Calu3 (cell line): ENCODE results near the gene CHRNB1. TPM values are rescaled to one million over a fixed set of nuclear protein-coding genes. Genes with fewer than 3 reads are reported as not detected.

Experiments
- BruUV-seq: library from RNA; stranded (reverse); fragments of 400-500 nt; replicated peaks from 2 replicates; lab custom pipeline; 2021; lab: Mats Ljungman, UMichigan
- CTCF ChIA-PET: fragments of 300-600 bp; sonication (Branson Sonifier 250); formaldehyde crosslinking; loops from one replicate; lab custom pipeline; 2022; ENCODE audit warnings: antibody characterized with exemption; lab: Charles Lee
- DNase-seq: peaks from one replicate; pipeline ENCODE4 v3.0.0; 2022
- H3K27ac Mint-ChIP-seq: one replicate; pipeline ENCODE4 v1.8.0; 2022; ENCODE audit warnings: mixed read lengths; ENCODE audit not compliant: unreplicated experiment
- H3K27me3 Mint-ChIP-seq: one replicate; pipeline ENCODE4 v1.8.0; 2022; ENCODE audit warnings: mixed read lengths; ENCODE audit not compliant: unreplicated experiment
- H3K36me3 Mint-ChIP-seq: one replicate; pipeline ENCODE4 v1.8.0; 2022; ENCODE audit warnings: mild to moderate bottlenecking, moderate library complexity, mixed read lengths; ENCODE audit not compliant: insufficient read depth, unreplicated experiment
- H3K4me1 Mint-ChIP-seq: one replicate; pipeline ENCODE4 v1.8.0; 2022; ENCODE audit warnings: mild to moderate bottlenecking, low read depth, mixed read lengths; ENCODE audit not compliant: unreplicated experiment
- H3K4me3 Mint-ChIP-seq: one replicate; pipeline ENCODE4 v1.8.0; 2022; ENCODE audit warnings: mild to moderate bottlenecking, low read depth, moderate library complexity, mixed read lengths; ENCODE audit not compliant: unreplicated experiment
- H3K9me3 Mint-ChIP-seq: one replicate; pipeline ENCODE4 v1.8.0; 2022; ENCODE audit warnings: low read depth, mixed read lengths; ENCODE audit not compliant: unreplicated experiment
- intact Hi-C: fragments of 100-400 bp; cut with micrococcal nuclease; formaldehyde crosslinking; loops from one replicate; pipeline ENCODE4 v1.10.0; 2022; ENCODE audit not compliant: unreplicated experiment
- total RNA-seq: library from RNA; stranded (reverse); gene quantifications from 2 replicates; pipeline ENCODE4 v1.2.3, GENCODE V29; 2022
- TF ChIP-seq, protein P1 (sequence below): fragments of 200-600 bp; IDR thresholded peaks from one replicate; pipeline ENCODE4 v1.8.0; 2022; ENCODE audit warnings: antibody characterized with exemption; ENCODE audit not compliant: unreplicated experiment

The CHRNB1 gene
- total RNA-seq, 1 experiment from 2014 or later, result 2.4 TPM

DNA sequence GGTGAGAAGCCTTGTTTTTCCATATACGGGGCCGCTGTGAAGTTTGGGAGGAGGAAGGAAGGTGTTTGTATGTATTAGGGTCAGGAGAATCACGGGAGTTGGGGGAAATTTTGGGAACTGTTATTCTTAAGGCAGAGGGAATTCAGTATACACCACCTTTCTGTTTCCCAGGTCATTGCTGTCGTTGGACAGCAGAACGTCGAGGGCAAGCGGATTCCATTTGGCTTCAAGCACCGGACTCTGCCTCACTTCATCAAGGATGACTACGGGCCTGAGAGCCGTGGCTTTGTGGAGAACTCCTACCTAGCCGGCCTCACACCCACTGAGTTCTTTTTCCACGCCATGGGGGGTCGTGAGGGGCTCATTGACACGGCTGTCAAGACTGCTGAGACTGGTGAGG, 56.9 kb downstream of the CHRNB1 start:
- Mint-ChIP-seq H3K4me1 (no peaks in the 10 kb centered on the region), H3K4me3 (no peak overlapping the region), H3K9me3 (no peaks in the 10 kb centered on the region), H3K27ac (no peak overlapping the region), H3K27me3 (no peaks in the 10 kb centered on the region), H3K36me3 (peaks cover 38% of the 10 kb centered on the region)
- no TSS peak for BruUV-seq
- CTCF ChIA-PET, result interaction anchor here (0.5 kb wide), 1 partner anchor 164 kb away, joined by 8 read pairs; no protein-coding TSS in a partner anchor
- intact Hi-C loops, result no loop called here
- DNase-seq, result no peak
- TF ChIP-seq, protein P1, sequence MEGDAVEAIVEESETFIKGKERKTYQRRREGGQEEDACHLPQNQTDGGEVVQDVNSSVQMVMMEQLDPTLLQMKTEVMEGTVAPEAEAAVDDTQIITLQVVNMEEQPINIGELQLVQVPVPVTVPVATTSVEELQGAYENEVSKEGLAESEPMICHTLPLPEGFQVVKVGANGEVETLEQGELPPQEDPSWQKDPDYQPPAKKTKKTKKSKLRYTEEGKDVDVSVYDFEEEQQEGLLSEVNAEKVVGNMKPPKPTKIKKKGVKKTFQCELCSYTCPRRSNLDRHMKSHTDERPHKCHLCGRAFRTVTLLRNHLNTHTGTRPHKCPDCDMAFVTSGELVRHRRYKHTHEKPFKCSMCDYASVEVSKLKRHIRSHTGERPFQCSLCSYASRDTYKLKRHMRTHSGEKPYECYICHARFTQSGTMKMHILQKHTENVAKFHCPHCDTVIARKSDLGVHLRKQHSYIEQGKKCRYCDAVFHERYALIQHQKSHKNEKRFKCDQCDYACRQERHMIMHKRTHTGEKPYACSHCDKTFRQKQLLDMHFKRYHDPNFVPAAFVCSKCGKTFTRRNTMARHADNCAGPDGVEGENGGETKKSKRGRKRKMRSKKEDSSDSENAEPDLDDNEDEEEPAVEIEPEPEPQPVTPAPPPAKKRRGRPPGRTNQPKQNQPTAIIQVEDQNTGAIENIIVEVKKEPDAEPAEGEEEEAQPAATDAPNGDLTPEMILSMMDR, result no peak

DNA sequence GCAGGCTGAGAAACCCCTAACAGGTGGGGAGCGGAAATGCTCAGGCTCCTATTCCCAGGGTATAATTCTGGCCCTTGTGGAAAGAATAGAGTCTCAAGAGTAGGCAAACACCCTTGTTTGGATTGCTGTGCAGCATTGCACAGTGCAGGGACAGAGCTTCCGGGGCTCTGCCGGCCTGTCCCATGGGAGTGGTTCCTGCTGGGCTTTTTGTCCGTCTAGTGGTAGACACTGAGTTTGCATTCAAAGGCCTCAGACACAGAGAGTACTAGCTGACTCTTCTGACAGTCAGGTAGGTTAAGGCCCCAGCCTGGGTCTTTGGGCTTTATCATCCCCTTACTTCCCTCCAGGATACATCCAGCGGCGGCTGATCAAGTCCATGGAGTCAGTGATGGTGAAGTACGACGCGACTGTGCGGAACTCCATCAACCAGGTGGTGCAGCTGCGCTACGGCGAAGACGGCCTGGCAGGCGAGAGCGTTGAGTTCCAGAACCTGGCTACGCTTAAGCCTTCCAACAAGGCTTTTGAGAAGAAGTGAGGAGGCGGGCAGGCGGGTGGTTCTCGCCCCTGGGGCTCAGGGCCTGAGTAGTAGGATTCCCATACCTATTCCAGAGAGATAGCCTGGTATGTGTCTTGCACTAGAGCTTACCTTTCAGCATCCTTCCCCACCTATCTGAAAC, 57.4 kb downstream of the CHRNB1 start:
- BruUV-seq, result no TSS peak
- Mint-ChIP-seq H3K36me3 (peaks cover 35% of the 10 kb centered on the region), H3K4me3 (no peak overlapping the region), H3K27ac (no peak overlapping the region), H3K4me1 (no peaks in the 10 kb centered on the region), H3K9me3 (no peaks in the 10 kb centered on the region), H3K27me3 (no peaks in the 10 kb centered on the region)
- TF ChIP-seq, protein P1, result no peak
- CTCF ChIA-PET, result interaction anchor here (0.5 kb wide), 1 partner anchor 163 kb away, joined by 8 read pairs; no protein-coding TSS in a partner anchor
- intact Hi-C loops, result no loop called here
- DNase-seq, result no peak

DNA sequence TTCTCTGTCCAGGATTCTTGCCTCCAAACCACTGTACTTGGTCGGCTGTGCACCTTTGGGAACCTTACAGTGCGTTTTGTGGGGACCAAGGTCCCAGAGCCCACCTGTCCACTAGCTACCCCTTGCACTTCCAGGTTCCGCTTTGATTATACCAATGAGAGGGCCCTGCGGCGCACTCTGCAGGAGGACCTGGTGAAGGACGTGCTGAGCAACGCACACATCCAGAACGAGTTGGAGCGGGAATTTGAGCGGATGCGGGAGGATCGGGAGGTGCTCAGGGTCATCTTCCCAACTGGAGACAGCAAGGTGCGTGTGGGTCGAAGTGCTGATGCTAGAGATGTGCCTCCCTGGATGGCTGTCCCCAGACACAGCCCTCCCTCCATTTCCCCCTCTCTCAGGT, 58.1 kb downstream of the CHRNB1 start:
- no peak for DNase-seq
- intact Hi-C loops, result no loop called here
- peaks cover 35% of the 10 kb centered on the region for H3K36me3 Mint-ChIP-seq
- CTCF ChIA-PET, result no interaction called here
- H3K4me3 Mint-ChIP-seq, result no peak overlapping the region
- BruUV-seq, result no TSS peak
- TF ChIP-seq, protein P1, result no peak
- no peaks in the 10 kb centered on the region for H3K4me1 Mint-ChIP-seq
- H3K9me3 Mint-ChIP-seq, result no peaks in the 10 kb centered on the region
- H3K27ac Mint-ChIP-seq, result no peak overlapping the region
- no peaks in the 10 kb centered on the region for H3K27me3 Mint-ChIP-seq

DNA sequence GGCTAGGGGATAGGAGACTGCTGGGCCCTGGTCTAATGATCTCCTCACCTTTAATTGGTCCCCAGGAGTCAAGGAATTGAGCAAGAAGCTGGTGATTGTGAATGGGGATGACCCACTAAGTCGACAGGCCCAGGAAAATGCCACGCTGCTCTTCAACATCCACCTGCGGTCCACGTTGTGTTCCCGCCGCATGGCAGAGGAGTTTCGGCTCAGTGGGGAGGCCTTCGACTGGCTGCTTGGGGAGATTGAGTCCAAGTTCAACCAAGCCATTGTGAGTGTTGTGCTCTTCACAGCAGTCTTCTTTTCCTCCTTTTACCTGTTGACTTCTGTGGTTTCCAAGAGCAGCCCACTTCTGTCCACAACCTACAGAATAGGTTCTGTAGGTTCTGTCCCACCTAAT, 58.7 kb downstream of the CHRNB1 start:
- Mint-ChIP-seq H3K36me3 (peaks cover 40% of the 10 kb centered on the region), H3K27me3 (no peaks in the 10 kb centered on the region), H3K27ac (no peak overlapping the region), H3K9me3 (no peaks in the 10 kb centered on the region), H3K4me1 (no peaks in the 10 kb centered on the region), H3K4me3 (no peak overlapping the region)
- no peak for DNase-seq
- CTCF ChIA-PET, result no interaction called here
- intact Hi-C loops, result no loop called here
- BruUV-seq, result no TSS peak
- TF ChIP-seq, protein P1, result no peak

Other genes starting within 250 kb of the CHRNB1 start
- 2.0 and 4.6 TPM in 2 replicates for gene DLG4, start 225.2 kb upstream of the CHRNB1 start, total RNA-seq
- 552 and 615 TPM in 2 replicates for gene ACADVL, start 225.1 kb upstream of the CHRNB1 start, total RNA-seq
- 44.8 and 45.7 TPM in 2 replicates for gene DVL2, start 210.5 kb upstream of the CHRNB1 start, total RNA-seq
- 30.2 and 31.6 TPM in 2 replicates for gene PHF23, start 205.6 kb upstream of the CHRNB1 start, total RNA-seq
- gene GABARAP, start 202.6 kb upstream of the CHRNB1 start, total RNA-seq, result 183 and 188 TPM in 2 replicates
- 85.2 and 85.3 TPM in 2 replicates for gene CTDNEP1, start 193.3 kb upstream of the CHRNB1 start, total RNA-seq
- gene ELP5, start 192.8 kb upstream of the CHRNB1 start, total RNA-seq, result 20.3 and 21.3 TPM in 2 replicates
- 266 and 314 TPM in 2 replicates for gene CLDN7, start 182.6 kb upstream of the CHRNB1 start, total RNA-seq
- 0.19 and 0.20 TPM in 2 replicates for gene SLC2A4, start 163.3 kb upstream of the CHRNB1 start, total RNA-seq
- gene YBX2, start 150.4 kb upstream of the CHRNB1 start, total RNA-seq, result 0.24 and 0.49 TPM in 2 replicates
- gene EIF5A, start 137.4 kb upstream of the CHRNB1 start, total RNA-seq, result 608 and 648 TPM in 2 replicates
- 59.6 and 61.1 TPM in 2 replicates for gene GPS2, start 129.7 kb upstream of the CHRNB1 start, total RNA-seq
- 31.9 and 33.0 TPM in 2 replicates for gene NEURL4, start 115.7 kb upstream of the CHRNB1 start, total RNA-seq
- 4.1 TPM in 1 of 2 replicates, not detected in the other for gene ACAP1, start 108.5 kb upstream of the CHRNB1 start, total RNA-seq
- 8.5 and 9.9 TPM in 2 replicates for gene KCTD11, start 92.9 kb upstream of the CHRNB1 start, total RNA-seq
- gene TMEM95, start 89.9 kb upstream of the CHRNB1 start, total RNA-seq, result not detected in 2 replicates
- gene TNK1, start 64.0 kb upstream of the CHRNB1 start, total RNA-seq, result 7.0 and 8.6 TPM in 2 replicates
- gene PLSCR3, start 50.5 kb upstream of the CHRNB1 start, total RNA-seq, result 21.9 and 26.3 TPM in 2 replicates
- 47.8 and 51.5 TPM in 2 replicates for gene TMEM256, start 41.0 kb upstream of the CHRNB1 start, total RNA-seq
- gene NLGN2, start 37.2 kb upstream of the CHRNB1 start, total RNA-seq, result 13.9 and 14.6 TPM in 2 replicates
- not detected in 2 replicates for gene SPEM1, start 24.7 kb upstream of the CHRNB1 start, total RNA-seq
- gene SPEM2, start 19.4 kb upstream of the CHRNB1 start, total RNA-seq, result not detected in 2 replicates
- gene SPEM3, start 16.2 kb upstream of the CHRNB1 start, total RNA-seq, result not detected in 2 replicates
- 8.5 TPM in 2 replicates for gene TMEM102, start 9.6 kb upstream of the CHRNB1 start, total RNA-seq
- gene FGF11, start 5.5 kb upstream of the CHRNB1 start, total RNA-seq, result 1.2 and 2.1 TPM in 2 replicates
- gene ZBTB4, start 34.6 kb downstream of the CHRNB1 start, total RNA-seq, result 27.2 and 28.1 TPM in 2 replicates
- gene SLC35G6, start 36.4 kb downstream of the CHRNB1 start, total RNA-seq, result not detected in 2 replicates
- 89.0 and 99.3 TPM in 2 replicates for gene POLR2A, start 39.3 kb downstream of the CHRNB1 start, total RNA-seq
- gene TNFSF12, start 104.0 kb downstream of the CHRNB1 start, total RNA-seq, result 7.7 and 8.4 TPM in 2 replicates
- gene TNFSF13, start 113.7 kb downstream of the CHRNB1 start, total RNA-seq, result 19.7 and 25.7 TPM in 2 replicates
- gene SENP3, start 116.9 kb downstream of the CHRNB1 start, total RNA-seq, result 52.0 and 54.3 TPM in 2 replicates
- gene CD68, start 134.6 kb downstream of the CHRNB1 start, total RNA-seq, result 28.6 and 50.0 TPM in 2 replicates
- 34.6 and 36.3 TPM in 2 replicates for gene MPDU1, start 138.8 kb downstream of the CHRNB1 start, total RNA-seq
- not detected in 2 replicates for gene SOX15, start 145.0 kb downstream of the CHRNB1 start, total RNA-seq
- 30.3 and 30.9 TPM in 2 replicates for gene FXR2, start 169.8 kb downstream of the CHRNB1 start, total RNA-seq
- gene SAT2, start 182.8 kb downstream of the CHRNB1 start, total RNA-seq, result 15.9 and 16.6 TPM in 2 replicates
- 0.39 TPM in 1 of 2 replicates, not detected in the other for gene SHBG, start 185.1 kb downstream of the CHRNB1 start, total RNA-seq
- not detected in 2 replicates for gene ATP1B2, start 205.9 kb downstream of the CHRNB1 start, total RNA-seq
- gene TP53, start 242.4 kb downstream of the CHRNB1 start, total RNA-seq, result 98.3 and 119 TPM in 2 replicates
- gene WRAP53, start 243.4 kb downstream of the CHRNB1 start, total RNA-seq, result 10.1 and 12.9 TPM in 2 replicates